Panc1 (cell line): ENCODE data around the gene ELOVL6. TPM values are rescaled to one million over a fixed set of nuclear protein-coding genes. Genes with fewer than 3 reads are reported as not detected.

Experiments
- ATAC-seq: fragments of 200-7000 bp; cut with Tn5 transposase; 2 replicates; pipeline ENCODE4 v1.9.1; 2020; ENCODE audit warnings: mild to moderate bottlenecking, moderate library complexity
- BruUV-seq: library from RNA; stranded (reverse); fragments of 400-500 nt; replicated peaks from 2 replicates; lab custom pipeline; 2021; lab: Mats Ljungman, UMichigan
- CTCF ChIA-PET: fragments of 300-600 bp; sonication (Branson Sonifier 250); formaldehyde crosslinking; loops from one replicate; lab custom pipeline; 2022; ENCODE audit warnings: antibody characterized with exemption; lab: Charles Lee
- POLR2A ChIA-PET: fragments of 300-600 bp; sonication (Branson Sonifier 250); formaldehyde crosslinking; loops from one replicate; lab custom pipeline; 2022; ENCODE audit warnings: antibody characterized with exemption; lab: Charles Lee
- DNase-seq: peaks from one replicate; pipeline ENCODE4 v3.0.0-alpha.2; 2010; ENCODE audit warnings: low read depth, low spot score
- H3K27ac ChIP-seq: 2 replicates; pipeline ENCODE4 v1.5.1; 2011; ENCODE audit warnings: mild to moderate bottlenecking, low read length, inconsistent platforms
- H3K27me3 ChIP-seq: fragments of 200-500 bp; sonication (Bioruptor generic); 2 replicates; pipeline ENCODE4 v1.6.0; 2014; ENCODE audit warnings: low read length, inconsistent platforms; ENCODE audit not compliant: control insufficient read depth, insufficient read depth
- H3K36me3 ChIP-seq: fragments of 200-500 bp; sonication (Bioruptor generic); 2 replicates; pipeline ENCODE4 v1.5.1; 2014; ENCODE audit warnings: inconsistent platforms, mild to moderate bottlenecking, low read length, moderate library complexity; ENCODE audit not compliant: control insufficient read depth, insufficient read depth
- H3K4me1 ChIP-seq: 2 replicates; pipeline ENCODE4 v1.5.1; 2011; ENCODE audit warnings: inconsistent platforms, mild to moderate bottlenecking, low read length, moderate library complexity; ENCODE audit not compliant: control insufficient read depth, insufficient read depth
- H3K4me3 ChIP-seq, 2 experiments: 2 replicates each; pipeline ENCODE4 v1.5.1; 2011 to 2012; ENCODE audit warnings: low read depth in 2 of 2, low read length in 2 of 2, mild to moderate bottlenecking in 2 of 2, inconsistent platforms in 1 of 2, moderate library complexity in 1 of 2
- H3K9me3 ChIP-seq: fragments of 200-500 bp; sonication (Bioruptor generic); 2 replicates; pipeline ENCODE4 v1.5.1; 2014; ENCODE audit warnings: low read depth, mild to moderate bottlenecking, inconsistent platforms, low read length, moderate library complexity; ENCODE audit not compliant: control insufficient read depth, insufficient read depth
- POLR2AphosphoS5 ChIP-seq: IDR thresholded peaks from 2 replicates; pipeline ENCODE4 v1.6.1; 2012; ENCODE audit warnings: mild to moderate bottlenecking, low read depth, low read length, moderate library complexity
- SIN3A ChIP-seq: IDR thresholded peaks from 2 replicates; pipeline ENCODE4 v1.6.1; 2012; ENCODE audit warnings: low read depth, mild to moderate bottlenecking, low read length, moderate library complexity, borderline replicate concordance; ENCODE audit not compliant: insufficient read depth
- TCF7L2 ChIP-seq: IDR thresholded peaks from 2 replicates; pipeline ENCODE4 v1.6.1; 2011; ENCODE audit warnings: mild to moderate bottlenecking, low read depth, low read length, inconsistent platforms
- in situ Hi-C: cut with HindIII; loops from 2 replicates; pipeline ENCODE4 v1.10.0; 2016; ENCODE audit warnings: low sequenced_read_pairs, low pct_unique_long_range_greater_than_20kb
- intact Hi-C: fragments of 100-400 bp; cut with micrococcal nuclease; formaldehyde crosslinking; loops from one replicate; pipeline ENCODE4 v1.10.0; 2022; ENCODE audit not compliant: unreplicated experiment
- total RNA-seq: library from RNA; stranded (reverse); gene quantifications from one replicate; pipeline ENCODE4 v1.2.1, GENCODE V29; 2021; ENCODE audit not compliant: unreplicated experiment
- TF ChIP-seq, protein P1 (sequence below), 2 experiments: IDR thresholded peaks; 2 replicates each; pipeline ENCODE4 v1.6.1; 2011 to 2012; ENCODE audit warnings: low read depth in 2 of 2, control low read depth in 1 of 2, low read length in 1 of 2, mild to moderate bottlenecking in 1 of 2, moderate library complexity in 1 of 2; ENCODE audit not compliant: insufficient read depth in 1 of 2
- TF ChIP-seq, protein P2 (sequence below): fragments of 450-650 bp; IDR thresholded peaks from 2 replicates; pipeline ENCODE4 v1.5.1; 2017; ENCODE audit warnings: mild to moderate bottlenecking

The ELOVL6 gene
- total RNA-seq, 1 experiment from 2014 or later: 0.54 TPM

DNA sequence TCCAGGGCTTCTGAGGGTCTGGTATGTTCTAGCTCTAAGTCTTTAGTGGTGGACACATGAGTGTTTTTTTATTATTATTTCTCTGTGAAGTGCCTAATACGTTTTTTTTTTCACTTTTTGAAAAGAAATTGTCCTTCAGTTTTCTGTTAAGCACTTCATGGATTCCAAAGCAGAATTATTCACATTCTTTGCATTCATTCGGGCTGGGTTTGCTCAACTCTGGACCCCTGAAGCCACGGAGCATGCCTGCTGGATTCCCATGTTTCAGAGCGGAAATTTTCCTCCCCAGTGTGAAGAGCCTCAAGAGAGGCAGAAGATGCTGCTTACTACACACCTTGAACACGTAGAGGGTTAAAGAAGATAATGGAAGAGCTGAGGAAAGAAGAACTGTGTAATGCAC lies 178.3 kb downstream of the ELOVL6 start:
- DNase-seq (no peak), ATAC-seq (no peak)
- Histone ChIP-seq H3K27me3 (no peaks in the 10 kb centered on the region), H3K4me3 (no peak overlapping the region), H3K9me3 (no peaks in the 10 kb centered on the region), H3K36me3 (no peaks in the 10 kb centered on the region), H3K27ac (no peak overlapping the region), H3K4me1 (no peaks in the 10 kb centered on the region)
- TF ChIP-seq TCF7L2 (no peak), SIN3A (no peak), POLR2AphosphoS5 (no peak)
- TF ChIP-seq, protein P1, sequence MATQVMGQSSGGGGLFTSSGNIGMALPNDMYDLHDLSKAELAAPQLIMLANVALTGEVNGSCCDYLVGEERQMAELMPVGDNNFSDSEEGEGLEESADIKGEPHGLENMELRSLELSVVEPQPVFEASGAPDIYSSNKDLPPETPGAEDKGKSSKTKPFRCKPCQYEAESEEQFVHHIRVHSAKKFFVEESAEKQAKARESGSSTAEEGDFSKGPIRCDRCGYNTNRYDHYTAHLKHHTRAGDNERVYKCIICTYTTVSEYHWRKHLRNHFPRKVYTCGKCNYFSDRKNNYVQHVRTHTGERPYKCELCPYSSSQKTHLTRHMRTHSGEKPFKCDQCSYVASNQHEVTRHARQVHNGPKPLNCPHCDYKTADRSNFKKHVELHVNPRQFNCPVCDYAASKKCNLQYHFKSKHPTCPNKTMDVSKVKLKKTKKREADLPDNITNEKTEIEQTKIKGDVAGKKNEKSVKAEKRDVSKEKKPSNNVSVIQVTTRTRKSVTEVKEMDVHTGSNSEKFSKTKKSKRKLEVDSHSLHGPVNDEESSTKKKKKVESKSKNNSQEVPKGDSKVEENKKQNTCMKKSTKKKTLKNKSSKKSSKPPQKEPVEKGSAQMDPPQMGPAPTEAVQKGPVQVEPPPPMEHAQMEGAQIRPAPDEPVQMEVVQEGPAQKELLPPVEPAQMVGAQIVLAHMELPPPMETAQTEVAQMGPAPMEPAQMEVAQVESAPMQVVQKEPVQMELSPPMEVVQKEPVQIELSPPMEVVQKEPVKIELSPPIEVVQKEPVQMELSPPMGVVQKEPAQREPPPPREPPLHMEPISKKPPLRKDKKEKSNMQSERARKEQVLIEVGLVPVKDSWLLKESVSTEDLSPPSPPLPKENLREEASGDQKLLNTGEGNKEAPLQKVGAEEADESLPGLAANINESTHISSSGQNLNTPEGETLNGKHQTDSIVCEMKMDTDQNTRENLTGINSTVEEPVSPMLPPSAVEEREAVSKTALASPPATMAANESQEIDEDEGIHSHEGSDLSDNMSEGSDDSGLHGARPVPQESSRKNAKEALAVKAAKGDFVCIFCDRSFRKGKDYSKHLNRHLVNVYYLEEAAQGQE (IDR thresholded peaks at IDR 0.05; ENCODE audit: insufficient read depth in 1 of 2, low read depth in 2 of 2, low read length in 1 of 2): no peak
- TF ChIP-seq, protein P2, sequence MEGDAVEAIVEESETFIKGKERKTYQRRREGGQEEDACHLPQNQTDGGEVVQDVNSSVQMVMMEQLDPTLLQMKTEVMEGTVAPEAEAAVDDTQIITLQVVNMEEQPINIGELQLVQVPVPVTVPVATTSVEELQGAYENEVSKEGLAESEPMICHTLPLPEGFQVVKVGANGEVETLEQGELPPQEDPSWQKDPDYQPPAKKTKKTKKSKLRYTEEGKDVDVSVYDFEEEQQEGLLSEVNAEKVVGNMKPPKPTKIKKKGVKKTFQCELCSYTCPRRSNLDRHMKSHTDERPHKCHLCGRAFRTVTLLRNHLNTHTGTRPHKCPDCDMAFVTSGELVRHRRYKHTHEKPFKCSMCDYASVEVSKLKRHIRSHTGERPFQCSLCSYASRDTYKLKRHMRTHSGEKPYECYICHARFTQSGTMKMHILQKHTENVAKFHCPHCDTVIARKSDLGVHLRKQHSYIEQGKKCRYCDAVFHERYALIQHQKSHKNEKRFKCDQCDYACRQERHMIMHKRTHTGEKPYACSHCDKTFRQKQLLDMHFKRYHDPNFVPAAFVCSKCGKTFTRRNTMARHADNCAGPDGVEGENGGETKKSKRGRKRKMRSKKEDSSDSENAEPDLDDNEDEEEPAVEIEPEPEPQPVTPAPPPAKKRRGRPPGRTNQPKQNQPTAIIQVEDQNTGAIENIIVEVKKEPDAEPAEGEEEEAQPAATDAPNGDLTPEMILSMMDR: no peak
- BruUV-seq: no TSS peak
- intact Hi-C loops (no loop called here), in situ Hi-C loops (no loop called here)
- ChIA-PET CTCF (no interaction called here), POLR2A (no interaction called here)

DNA sequence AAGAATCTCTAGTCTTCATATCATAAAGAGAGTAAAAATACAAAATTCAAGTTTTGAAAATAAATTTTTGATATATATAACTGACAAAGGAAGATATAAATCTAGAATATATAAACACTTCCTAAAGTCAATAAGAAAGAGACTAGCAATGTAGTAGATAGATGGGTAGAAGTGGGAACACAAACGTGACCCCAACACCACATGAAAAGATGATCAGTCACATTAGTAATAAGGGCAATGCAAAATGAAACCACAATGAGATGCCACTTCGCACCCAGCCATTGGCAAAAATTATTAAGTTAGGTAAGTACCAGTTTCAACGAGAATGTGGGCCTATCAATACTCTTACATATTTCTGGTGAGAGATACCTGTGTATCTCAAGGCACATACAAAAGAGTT lies 179.3 kb downstream of the ELOVL6 start:
- no peaks in the 10 kb centered on the region for H3K27me3 ChIP-seq
- TF ChIP-seq, protein P1 (IDR thresholded peaks at IDR 0.05; ENCODE audit: insufficient read depth in 1 of 2, low read depth in 2 of 2, low read length in 1 of 2): no peak
- TF ChIP-seq POLR2AphosphoS5 (no peak), TCF7L2 (no peak)
- TF ChIP-seq, protein P2: no peak
- H3K9me3 ChIP-seq: no peaks in the 10 kb centered on the region
- no peaks in the 10 kb centered on the region for H3K36me3 ChIP-seq
- ATAC-seq (no peak), DNase-seq (no peak)
- H3K27ac ChIP-seq: no peak overlapping the region
- in situ Hi-C loops: no loop called here
- CTCF ChIA-PET: no interaction called here
- POLR2A ChIA-PET: no interaction called here
- intact Hi-C loops: no loop called here
- no peak overlapping the region for H3K4me3 ChIP-seq
- no peaks in the 10 kb centered on the region for H3K4me1 ChIP-seq
- no TSS peak for BruUV-seq
